ENCODE results near the gene HHLA2.

Gene HHLA2

GRCh38 chr3:108300103-108300849 lies 3.9 kb downstream of the HHLA2 start:
- no peak for DNase-seq (ENCODE audit: low spot score)

- no peak for DNase-seq (ENCODE audit: low spot score)
Observed at GRCh38 chr3:108301695-108302404, 5.5 kb downstream of the HHLA2 start.

- DNase-seq (ENCODE audit: low spot score), result no peak
Observed at GRCh38 chr3:108302570-108302969, 6.2 kb downstream of the HHLA2 start.

GRCh38 chr3:108305484-108306172 lies 9.3 kb downstream of the HHLA2 start:
- no peak for DNase-seq (ENCODE audit: low spot score)

- DNase-seq (ENCODE audit: low spot score), result no peak
Observed at GRCh38 chr3:108311797-108312196, 15.4 kb downstream of the HHLA2 start.

GRCh38 chr3:108312656-108313055 lies 16.3 kb downstream of the HHLA2 start:
- DNase-seq (ENCODE audit: low spot score), result no peak

GRCh38 chr3:108315767-108316301 lies 19.5 kb downstream of the HHLA2 start:
- no peak for DNase-seq (ENCODE audit: low spot score)

- DNase-seq (ENCODE audit: low spot score), result no peak
Observed at GRCh38 chr3:108319428-108320082, 23.2 kb downstream of the HHLA2 start.

GRCh38 chr3:108320746-108321350 lies 24.5 kb downstream of the HHLA2 start:
- no peak for DNase-seq (ENCODE audit: low spot score)

GRCh38 chr3:108322352-108322751 lies 26.0 kb downstream of the HHLA2 start:
- no peak for DNase-seq (ENCODE audit: low spot score)

GRCh38 chr3:108324177-108324576 lies 27.8 kb downstream of the HHLA2 start:
- DNase-seq (ENCODE audit: low spot score), result no peak

- no peak for DNase-seq (ENCODE audit: low spot score)
Observed at GRCh38 chr3:108327168-108327567, 30.8 kb downstream of the HHLA2 start.

- no peak for DNase-seq (ENCODE audit: low spot score)
Observed at GRCh38 chr3:108328821-108329486, 32.6 kb downstream of the HHLA2 start.

- DNase-seq (ENCODE audit: low spot score), result no peak
Observed at GRCh38 chr3:108329508-108329907, 33.2 kb downstream of the HHLA2 start.

- no peak for DNase-seq (ENCODE audit: low spot score)
Observed at GRCh38 chr3:108329947-108330346, 33.6 kb downstream of the HHLA2 start.

GRCh38 chr3:108331792-108332191 lies 35.4 kb downstream of the HHLA2 start:
- no peak for DNase-seq (ENCODE audit: low spot score)

- DNase-seq (ENCODE audit: low spot score), result no peak
Observed at GRCh38 chr3:108333961-108334360, 37.6 kb downstream of the HHLA2 start.

- DNase-seq (ENCODE audit: low spot score), result no peak
Observed at GRCh38 chr3:108334701-108335100, 38.4 kb downstream of the HHLA2 start.

- DNase-seq (ENCODE audit: low spot score), result no peak
Observed at GRCh38 chr3:108338901-108339545, 42.7 kb downstream of the HHLA2 start.

- no peak for DNase-seq (ENCODE audit: low spot score)
Observed at GRCh38 chr3:108341911-108342310, 45.6 kb downstream of the HHLA2 start.
